Measurements from ENCODE around the gene MSRB3.

The MSRB3 gene

DNA sequence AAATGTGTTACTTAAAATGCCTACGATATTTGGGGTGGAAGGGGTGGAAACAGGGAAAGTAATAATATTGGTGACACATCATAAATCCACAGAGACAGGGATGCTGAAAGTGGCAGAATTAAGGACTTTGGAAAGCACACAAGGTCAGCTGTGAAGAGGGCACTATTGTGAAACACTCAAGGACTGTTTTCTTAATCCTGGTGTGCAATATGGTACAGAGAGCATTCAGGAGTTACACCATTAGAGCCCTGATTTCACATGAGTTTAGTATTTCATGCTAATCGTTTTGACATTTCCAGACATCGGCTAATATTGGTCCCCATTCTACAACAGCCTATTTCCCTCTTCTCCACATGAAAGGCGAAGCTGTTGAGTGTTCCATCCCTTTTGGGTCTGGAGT lies 219.2 kb downstream of the MSRB3 start:
- DNase-seq (ENCODE audit: low read depth), result no peak
- TF ChIP-seq, protein P1, sequence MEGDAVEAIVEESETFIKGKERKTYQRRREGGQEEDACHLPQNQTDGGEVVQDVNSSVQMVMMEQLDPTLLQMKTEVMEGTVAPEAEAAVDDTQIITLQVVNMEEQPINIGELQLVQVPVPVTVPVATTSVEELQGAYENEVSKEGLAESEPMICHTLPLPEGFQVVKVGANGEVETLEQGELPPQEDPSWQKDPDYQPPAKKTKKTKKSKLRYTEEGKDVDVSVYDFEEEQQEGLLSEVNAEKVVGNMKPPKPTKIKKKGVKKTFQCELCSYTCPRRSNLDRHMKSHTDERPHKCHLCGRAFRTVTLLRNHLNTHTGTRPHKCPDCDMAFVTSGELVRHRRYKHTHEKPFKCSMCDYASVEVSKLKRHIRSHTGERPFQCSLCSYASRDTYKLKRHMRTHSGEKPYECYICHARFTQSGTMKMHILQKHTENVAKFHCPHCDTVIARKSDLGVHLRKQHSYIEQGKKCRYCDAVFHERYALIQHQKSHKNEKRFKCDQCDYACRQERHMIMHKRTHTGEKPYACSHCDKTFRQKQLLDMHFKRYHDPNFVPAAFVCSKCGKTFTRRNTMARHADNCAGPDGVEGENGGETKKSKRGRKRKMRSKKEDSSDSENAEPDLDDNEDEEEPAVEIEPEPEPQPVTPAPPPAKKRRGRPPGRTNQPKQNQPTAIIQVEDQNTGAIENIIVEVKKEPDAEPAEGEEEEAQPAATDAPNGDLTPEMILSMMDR (IDR thresholded peaks at IDR 0.05; ENCODE audit: control insufficient read depth, extremely low read depth, insufficient read depth), result no peak
- no peak overlapping the region for H3K4me3 ChIP-seq (ENCODE audit: low read depth, low read length)

GRCh38 chr12:65499167-65499566 lies 220.7 kb downstream of the MSRB3 start:
- H3K4me3 ChIP-seq (ENCODE audit: low read depth, low read length), result no peak overlapping the region
- no peak for DNase-seq (ENCODE audit: low read depth)
- TF ChIP-seq, protein P1 (IDR thresholded peaks at IDR 0.05; ENCODE audit: control insufficient read depth, extremely low read depth, insufficient read depth), result no peak

DNA sequence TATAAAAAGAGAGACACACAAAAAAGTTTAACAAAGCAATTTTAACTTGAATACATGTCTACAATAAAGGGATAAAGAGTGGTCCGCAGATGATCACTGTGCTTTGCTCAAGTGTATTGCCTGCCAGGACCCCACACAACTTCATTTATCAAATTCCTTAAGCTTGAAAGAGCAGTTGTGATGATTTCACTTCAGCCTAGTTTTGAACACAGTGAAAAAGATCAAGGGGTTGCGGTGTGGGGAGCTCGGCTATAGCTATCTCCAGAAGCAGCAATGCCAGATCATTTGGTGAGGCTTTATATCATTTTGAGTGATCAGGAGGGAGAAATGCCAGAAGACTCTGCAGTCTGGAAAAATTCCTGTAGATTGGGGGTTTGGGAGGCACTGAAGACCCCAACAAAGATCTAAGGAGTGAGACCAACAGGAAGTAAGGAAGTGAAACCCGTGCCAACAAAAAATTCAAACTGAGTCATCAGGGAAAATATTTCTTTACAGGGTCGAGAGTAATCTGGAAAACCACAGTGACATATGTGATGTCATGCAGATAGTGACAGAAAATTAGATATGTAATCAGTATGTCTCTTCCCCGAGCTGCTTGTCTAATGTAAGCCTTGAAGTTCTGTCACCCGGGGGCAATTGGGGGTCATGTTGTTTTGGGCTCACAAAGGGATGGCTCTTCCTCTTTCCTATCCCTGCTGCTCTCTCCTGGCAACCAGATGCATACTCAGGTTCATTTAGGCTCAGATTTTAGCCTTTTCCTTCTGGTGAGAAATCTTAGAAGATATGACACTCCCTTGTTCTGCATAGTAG lies 221.8 kb downstream of the MSRB3 start:
- no peak overlapping the region for H3K4me3 ChIP-seq (ENCODE audit: low read depth, low read length)
- TF ChIP-seq, protein P1 (IDR thresholded peaks at IDR 0.05; ENCODE audit: control insufficient read depth, extremely low read depth, insufficient read depth), result no peak
- no peak for DNase-seq (ENCODE audit: low read depth)

DNA sequence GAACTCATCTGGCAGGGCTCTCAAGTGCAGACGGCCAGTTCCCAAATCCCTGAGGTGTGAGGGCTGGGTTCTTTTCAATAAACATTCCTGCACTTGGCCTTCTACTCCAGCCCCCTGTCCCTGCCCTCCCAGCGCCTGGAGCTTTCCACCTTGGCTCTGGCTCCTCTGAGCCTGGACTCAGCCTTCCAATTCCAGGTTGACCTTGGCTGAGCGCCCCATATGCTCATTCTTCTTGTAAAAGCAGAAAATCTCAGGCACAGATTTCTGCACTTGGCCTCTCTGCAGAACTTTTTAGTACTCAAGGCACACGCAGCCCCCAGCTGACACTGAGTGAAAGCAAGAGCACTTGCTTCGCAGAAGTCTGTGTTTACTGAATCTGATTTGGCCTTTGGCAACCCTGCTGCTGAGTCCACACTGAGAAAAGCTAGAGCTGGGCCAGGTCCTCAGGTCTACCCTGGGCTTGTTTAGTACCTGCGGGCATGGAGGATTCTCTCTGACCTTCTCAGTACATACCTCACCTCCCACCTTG lies 222.7 kb downstream of the MSRB3 start:
- TF ChIP-seq, protein P1 (IDR thresholded peaks at IDR 0.05; ENCODE audit: control insufficient read depth, extremely low read depth, insufficient read depth), result no peak
- no peak for DNase-seq (ENCODE audit: low read depth)
- H3K4me3 ChIP-seq (ENCODE audit: low read depth, low read length), result no peak overlapping the region

DNA sequence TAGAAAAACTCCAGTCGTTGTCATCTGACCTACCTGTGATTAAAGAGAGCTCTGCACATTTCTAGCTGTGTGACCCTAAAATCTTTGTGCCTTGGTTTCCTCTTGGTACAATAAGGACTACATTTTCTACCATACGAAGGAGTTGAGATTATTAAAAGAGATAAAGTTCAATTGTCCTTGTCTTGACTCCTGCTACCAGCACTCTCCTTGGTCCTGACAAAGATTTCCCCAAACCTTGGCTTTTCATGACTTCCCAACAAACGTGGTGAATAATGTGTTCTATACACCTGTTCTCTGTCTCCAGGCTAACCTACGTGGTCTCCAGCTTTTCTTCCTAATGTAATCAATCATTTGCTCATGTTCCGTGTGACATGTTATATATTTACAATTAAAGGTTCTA lies 223.5 kb downstream of the MSRB3 start:
- no peak for DNase-seq (ENCODE audit: low read depth)
- H3K4me3 ChIP-seq (ENCODE audit: low read depth, low read length), result no peak overlapping the region
- TF ChIP-seq, protein P1 (IDR thresholded peaks at IDR 0.05; ENCODE audit: control insufficient read depth, extremely low read depth, insufficient read depth), result no peak

- TF ChIP-seq, protein P1 (IDR thresholded peaks at IDR 0.05; ENCODE audit: control insufficient read depth, extremely low read depth, insufficient read depth), result no peak
- DNase-seq (ENCODE audit: low read depth), result no peak
- no peak overlapping the region for H3K4me3 ChIP-seq (ENCODE audit: low read depth, low read length)
Observed at GRCh38 chr12:65504417-65504816, 225.9 kb downstream of the MSRB3 start.
